Adrenal gland (tissue), 12 donors: Measurements from ENCODE around the gene GCNT1. TPM values are rescaled to one million over a fixed set of nuclear protein-coding genes. Genes with fewer than 3 reads are reported as not detected.
"Not testable (repeated sequence)": the region's sequence is repeated elsewhere in the genome, so short reads cannot be mapped to it uniquely, and the experiment has no call there.

Experiments used
- DNase-seq, 7 donors: peaks; one replicate each; pipeline ENCODE4 v3.0.0-alpha.2; 2019 to 2020
- H3K27ac ChIP-seq, 5 donors: fragments of 200-600 bp; sonication (generic) in 4 of 5; 1 replicate in 3 of 5; 2 replicates in 2 of 5; pipeline versions ENCODE4 v1.5.1 to v1.8.0; 2016 to 2020; ENCODE audit warnings: mild to moderate bottlenecking in 1 of 5
- H3K27me3 ChIP-seq: fragments of 200-600 bp; 2 replicates; pipeline ENCODE4 v1.8.0; 2021
- H3K36me3 ChIP-seq, 2 donors: fragments of 200-600 bp; replicated peaks in 1 of 2; 1 replicate in 1 of 2; 2 replicates in 1 of 2; pipeline versions ENCODE4 v1.5.1 to v1.8.0; 2018 to 2022
- H3K4me1 ChIP-seq, 2 donors: fragments of 200-600 bp; replicated peaks in 1 of 2; 1 replicate in 1 of 2; 2 replicates in 1 of 2; pipeline versions ENCODE4 v1.5.1 to v1.8.0; 2018 to 2021
- H3K4me3 ChIP-seq, 4 donors: fragments of 200-600 bp; sonication (generic) in 3 of 4; one replicate each; pipeline ENCODE4 v1.5.1; 2016 to 2018
- H3K9me3 ChIP-seq, 3 donors: fragments of 200-600 bp; sonication (generic) in 1 of 3; replicated peaks in 1 of 3; 1 replicate in 2 of 3; 2 replicates in 1 of 3; pipeline versions ENCODE4 v1.5.1 to v1.8.0; 2016 to 2021
- CTCF ChIP-seq, 6 experiments: fragments of 450-650 bp in 4 of 6; fragments of 200-600 bp in 2 of 6; sonication (generic) in 1 of 6; IDR thresholded peaks; 1 replicate in 5 of 6; 2 replicates in 1 of 6; pipeline versions ENCODE4 v1.5.1 to v1.8.0; 2016 to 2021; ENCODE audit warnings: antibody characterized with exemption in 6 of 6, mild to moderate bottlenecking in 2 of 6, moderate library complexity in 1 of 6
- POLR2A ChIP-seq, 2 donors: fragments of 450-650 bp; IDR thresholded peaks; one replicate each; pipeline ENCODE4 v1.6.1; 2017; ENCODE audit warnings: antibody characterized with exemption in 2 of 2, mild to moderate bottlenecking in 2 of 2, moderate library complexity in 1 of 2
- WGBS, 4 donors: extraction: QIAGEN DNeasy Blood & Tissue Kit in 2 of 4; methylation state at CpG; one replicate each; pipeline versions ENCODE4 v1.1.5 to v1.1.7; 2013 to 2017; 5-methylcytosine and 5-hydroxymethylcytosine counted together
- intact Hi-C, 2 donors: fragments of 100-400 bp; cut with DNase I; formaldehyde crosslinking; loops; one replicate each; pipeline versions ENCODE4 v1.14.1 to v1.15.0; 2022 to 2023
- polyA plus RNA-seq, 3 donors: library from polyadenylated mRNA; stranded (reverse); fragments of 200-250 nt in 2 of 3; fragments of 350-450 nt in 1 of 3; fragmentation: Illumina TruSeq in 1 of 3; extraction: RNeasy Lipid Tissue Mini Kit (QIAGEN cat#74804) in 1 of 3; gene quantifications; one replicate each; pipeline ENCODE4 v1.2.3, GENCODE V29; 2013 to 2014
- total RNA-seq, 9 donors: library from RNA; depleted of rRNA in 4 of 9; stranded (reverse); fragments of >200 nt in 4 of 9; fragments of 120-200 nt in 1 of 9; fragmentation: NEBNext Ultra II Directional in 1 of 9; extraction: Animal tissue kit (Norgen Biotek cat#: 25700) in 1 of 9; gene quantifications; one replicate each; pipeline versions ENCODE4 v1.1.0 to v1.2.4, GENCODE V29; 2013 to 2023
- donor health status: healthy with polysubstance abuse.
- donor health status: Bipolar disorder and iron deficiency.
- donor health status: DM: yes; HTN: yes; CAD: no.
- donor health status: DM: no; HTN: no; CAD: no.
- donor health status: DM: no; HTN: no; CAD: no.
- donor health status: DM: yes; HTN: yes; CAD: no.

The GCNT1 gene
- total and polyA plus RNA-seq, 12 donors, result 0.77 to 56.4 (median 3.6) TPM

DNA sequence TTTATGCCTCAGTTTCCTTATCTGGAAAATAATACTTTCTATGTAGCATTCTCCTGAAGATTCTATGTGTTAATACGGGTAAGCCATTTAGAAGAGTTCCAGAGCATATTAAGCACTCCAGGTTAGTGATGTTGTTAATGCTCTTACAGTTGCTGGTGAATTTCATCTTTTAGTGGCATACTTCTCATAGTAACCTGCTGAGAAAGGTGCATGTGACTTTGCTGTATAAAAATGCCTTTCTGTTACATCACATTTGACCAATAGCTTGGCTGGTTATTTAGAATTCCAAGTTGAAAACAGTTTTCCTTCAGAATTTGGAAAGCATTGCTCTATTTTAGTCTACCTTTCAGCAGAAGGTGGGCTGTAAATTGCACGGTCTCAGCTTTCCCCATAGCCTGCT lies 27.2 kb downstream of the GCNT1 start:
- no peaks in the 10 kb centered on the region for H3K36me3 ChIP-seq
- no peaks in the 10 kb centered on the region for H3K9me3 ChIP-seq
- H3K4me1 ChIP-seq, result no peaks in the 10 kb centered on the region
- no peak for TF ChIP-seq CTCF (IDR thresholded peaks at IDR 0.05)
- TF ChIP-seq POLR2A (IDR thresholded peaks at IDR 0.05), result no peak
- H3K4me3 ChIP-seq, result no peak overlapping the region
- WGBS, 4 donors, result 82 to 90% (median 87%) methylated on average over 2 of the region's 2 CpGs
- no peak overlapping the region for H3K27ac ChIP-seq
- DNase-seq, result no peak
- intact Hi-C loops, result no loop called here
- H3K27me3 ChIP-seq, result no peaks in the 10 kb centered on the region

DNA sequence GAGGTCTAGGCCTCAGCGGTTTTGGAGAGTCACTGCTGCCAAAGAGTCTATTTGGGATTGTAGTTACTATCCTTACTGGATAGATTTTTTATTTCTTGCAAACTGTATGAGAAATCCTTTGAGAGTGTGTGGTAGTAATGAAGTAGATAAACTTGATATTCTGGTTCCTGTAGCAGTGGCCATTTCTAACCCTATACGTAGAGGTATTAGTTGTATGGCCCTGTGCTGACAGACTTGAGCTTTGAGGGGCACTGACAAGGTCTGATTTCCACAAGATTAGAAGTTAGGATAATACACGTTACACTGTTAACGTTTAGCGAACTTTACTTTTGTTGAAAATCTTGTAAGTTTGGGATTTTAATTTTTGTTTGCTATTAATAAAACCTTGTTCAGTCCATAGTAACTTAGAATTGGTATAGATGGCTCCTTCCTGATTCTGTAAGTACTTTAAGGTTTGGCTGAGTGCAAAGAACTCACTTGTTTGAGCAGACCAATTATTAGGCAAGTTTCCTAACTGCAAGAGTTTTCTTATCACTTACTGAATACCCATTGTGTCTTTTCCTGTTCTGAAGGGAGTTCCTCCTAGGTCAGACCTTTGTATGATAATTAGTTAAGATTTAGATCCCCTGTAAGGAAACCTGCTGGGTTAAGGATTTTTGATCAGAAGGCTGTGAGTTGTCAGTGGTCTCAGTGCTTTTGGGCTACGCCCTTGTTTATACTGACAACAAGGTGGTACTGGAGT lies 31.4 kb downstream of the GCNT1 start:
- Histone ChIP-seq H3K36me3 (no peaks in the 10 kb centered on the region), H3K4me3 (no peak overlapping the region), H3K9me3 (no peaks in the 10 kb centered on the region), H3K27ac (peak overlapping the region in 1 of 5 donors; percentile 6), H3K27me3 (no peaks in the 10 kb centered on the region), H3K4me1 (no peaks in the 10 kb centered on the region)
- WGBS, 4 donors, result 84 to 88% (median 86%) methylated on average over 6 of the region's 6 CpGs
- no peak for DNase-seq
- intact Hi-C loops, result no loop called here
- TF ChIP-seq CTCF (IDR thresholded peaks at IDR 0.05), result no peak
- TF ChIP-seq POLR2A (IDR thresholded peaks at IDR 0.05), result no peak

DNA sequence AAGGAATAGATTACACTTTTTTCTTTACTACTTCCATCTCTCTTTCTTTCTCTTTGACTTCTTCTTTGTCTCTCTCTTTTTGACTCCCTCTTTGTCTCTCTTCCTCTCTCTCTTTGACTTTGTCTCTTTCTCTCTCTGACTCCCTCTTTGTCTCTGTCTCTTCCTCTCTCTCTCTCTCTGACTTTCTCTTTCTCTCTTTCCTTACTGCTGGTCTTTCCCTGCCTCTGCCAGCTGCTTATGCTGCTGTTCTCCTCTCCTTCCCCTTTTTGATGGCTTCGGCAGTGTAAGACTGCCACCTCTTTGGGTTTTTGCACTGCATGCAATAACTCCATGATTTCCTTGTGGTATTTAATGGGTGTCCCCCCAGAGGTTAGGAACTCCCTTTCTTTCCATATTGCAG lies 32.1 kb downstream of the GCNT1 start:
- H3K4me1 ChIP-seq, result not testable (repeated sequence)
- WGBS, 4 donors, result 68 to 84% (median 74%) methylated on average over 1 of the region's 1 CpG

DNA sequence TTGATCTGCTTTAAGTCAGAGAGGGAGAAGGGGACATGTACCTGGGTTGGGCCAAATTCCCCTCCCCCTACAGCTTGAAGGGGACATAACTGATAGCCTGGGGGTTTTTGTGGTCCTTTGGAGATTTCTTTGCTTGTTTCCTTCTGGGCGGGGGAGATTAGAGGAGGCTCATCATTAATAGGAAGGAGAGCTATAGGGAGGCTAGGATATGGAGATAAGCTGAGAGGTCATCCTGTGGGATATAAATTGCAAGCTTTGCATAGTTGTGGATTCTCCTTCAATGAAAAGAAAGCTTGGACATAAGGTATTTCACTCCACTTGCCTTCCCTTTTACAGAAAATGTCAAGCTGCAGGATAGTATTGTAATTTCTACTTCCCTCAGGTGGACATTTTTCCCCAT lies 34.5 kb downstream of the GCNT1 start:
- H3K27me3 ChIP-seq, DNase-seq, H3K4me3 ChIP-seq, H3K4me1 ChIP-seq, H3K36me3 ChIP-seq, intact Hi-C loops, H3K27ac ChIP-seq, H3K9me3 ChIP-seq: not testable (repeated sequence)
- 63 to 91% (median 78%) methylated on average over 1 of the region's 1 CpG for WGBS, 4 donors

More for the DNA sequence above, 32.1 kb downstream of the GCNT1 start:
- H3K27me3 ChIP-seq, H3K9me3 ChIP-seq, H3K4me3 ChIP-seq, DNase-seq, H3K36me3 ChIP-seq, intact Hi-C loops: not testable (repeated sequence)
- H3K27ac ChIP-seq, result peak overlapping the region in 1 of 5 donors; percentile 6

DNA sequence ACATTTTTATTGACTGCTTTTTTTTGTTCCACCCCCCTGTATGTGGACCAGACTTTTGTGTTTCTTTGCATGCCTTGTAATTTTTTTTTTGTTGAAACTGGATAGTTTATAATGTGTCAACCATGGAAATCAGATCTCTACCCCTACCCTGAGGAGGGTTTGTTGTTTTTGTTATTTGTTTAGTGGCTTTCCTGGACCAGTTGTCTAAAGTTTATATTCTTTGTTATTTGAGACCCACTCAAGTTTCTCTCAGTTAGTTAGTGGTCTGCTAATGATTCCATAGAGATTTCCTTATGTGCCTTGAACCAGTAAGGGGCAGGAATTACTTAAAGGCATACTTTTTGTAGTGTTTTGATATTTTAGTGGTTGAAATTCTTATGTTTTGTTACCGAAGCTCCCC lies 41.1 kb downstream of the GCNT1 start:
- H3K9me3 ChIP-seq, result no peaks in the 10 kb centered on the region
- intact Hi-C loops, result no loop called here

More for the DNA sequence above, 41.1 kb downstream of the GCNT1 start:
- H3K27ac ChIP-seq, result no peak overlapping the region
- DNase-seq, result no peak
- H3K36me3 ChIP-seq, result no peaks in the 10 kb centered on the region
- H3K27me3 ChIP-seq, result no peaks in the 10 kb centered on the region
- no peak for TF ChIP-seq POLR2A (IDR thresholded peaks at IDR 0.05)
- no peak for TF ChIP-seq CTCF (IDR thresholded peaks at IDR 0.05)
- no peak overlapping the region for H3K4me3 ChIP-seq
- WGBS, 4 donors, result 88 to 95% (median 92%) methylated on average over 1 of the region's 1 CpG
- no peaks in the 10 kb centered on the region for H3K4me1 ChIP-seq
